K562 (cell line): ENCODE results near the gene PAN2. TPM values are rescaled to one million over a fixed set of nuclear protein-coding genes. Genes with fewer than 3 reads are reported as not detected.

Source experiments
- DDX20 ChIP-seq: fragments of 450-650 bp; IDR thresholded peaks from 2 replicates; pipeline ENCODE4 v1.6.1; 2016; ENCODE audit warnings: missing genetic modification characterization, low read depth, mild to moderate bottlenecking, missing compliant biosample characterization, moderate library complexity
- FUS ChIP-seq: fragments of 200-400 bp; formaldehyde crosslinking; optimal IDR thresholded peaks from 2 replicates; pipeline ENCODE3; 2017; ENCODE audit warnings: low read depth, low read length
- KAT2B ChIP-seq: IDR thresholded peaks from one replicate; pipeline ENCODE4 v1.6.1; 2012; ENCODE audit warnings: low read depth, mild to moderate bottlenecking, control low read depth, inconsistent platforms, low read length, moderate library complexity
- MBD2 ChIP-seq: sonication (generic); IDR thresholded peaks from 2 replicates; pipeline ENCODE4 v1.6.1; 2016; ENCODE audit warnings: low read depth, borderline replicate concordance
- PYGO2 ChIP-seq: fragments of 450-650 bp; IDR thresholded peaks from 2 replicates; pipeline ENCODE4 v1.6.1; 2016; ENCODE audit warnings: mild to moderate bottlenecking, missing genetic modification characterization, moderate library complexity, missing compliant biosample characterization
- SAFB ChIP-seq: fragments of 200-400 bp; formaldehyde crosslinking; IDR thresholded peaks from 2 replicates; pipeline ENCODE4 v1.6.1; 2017; ENCODE audit warnings: low read depth, low read length, borderline replicate concordance
- SMARCC2 ChIP-seq: fragments of 450-650 bp; IDR thresholded peaks from 2 replicates; pipeline ENCODE4 v1.6.1; 2017; ENCODE audit warnings: antibody characterized with exemption, moderate library complexity, mild to moderate bottlenecking, low read depth
- SOX6 ChIP-seq: fragments of 450-650 bp; IDR thresholded peaks from 2 replicates; pipeline ENCODE4 v1.6.1; 2014; ENCODE audit warnings: mild to moderate bottlenecking
- SRSF3 ChIP-seq: fragments of 200-400 bp; formaldehyde crosslinking; IDR thresholded peaks from 2 replicates; pipeline ENCODE4 v1.6.1; 2016; ENCODE audit warnings: mild to moderate bottlenecking, low read length, moderate library complexity; ENCODE audit not compliant: insufficient read depth
- TEAD2 ChIP-seq: fragments of 450-650 bp; IDR thresholded peaks from 2 replicates; pipeline ENCODE4 v1.6.1; 2016; ENCODE audit warnings: missing genetic modification characterization, control low read depth, missing compliant biosample characterization
- WHSC1 ChIP-seq: IDR thresholded peaks from one replicate; pipeline ENCODE4 v1.6.1; 2012; ENCODE audit warnings: low read length, control low read depth, inconsistent platforms
- polyA plus RNA-seq, 8 experiments: library from polyadenylated mRNA; depleted of rRNA in 4 of 8; stranded (reverse) in 5 of 8; unstranded in 3 of 8; fragments of >200 nt; fragmentation: Nextera tagmentation in 2 of 8; fragmentation: Illumina TruSeq in 1 of 8; extraction: Ambion mirVana in 2 of 8; extraction: Trizol in 1 of 8; gene quantifications; 2 replicates each; pipeline versions ENCODE4 v1.2.1 to v1.2.3, GENCODE V29; 2011 to 2014; ENCODE audit warnings: inconsistent platforms in 1 of 8, missing spikeins in 1 of 8
- total RNA-seq, 7 experiments: library from RNA; depleted of rRNA in 6 of 7; stranded (reverse); fragments of >200 nt in 6 of 7; fragmentation: Illumina TruSeq in 2 of 7; extraction: Trizol in 2 of 7; gene quantifications; 2 replicates each; pipeline versions ENCODE4 v1.2.1 to v1.2.3, GENCODE V29; 2011 to 2021; ENCODE audit warnings: low replicate concordance in 1 of 7
- TF ChIP-seq, protein P1 (sequence below): fragments of 450-650 bp; IDR thresholded peaks from 2 replicates; pipeline ENCODE4 v1.6.1; 2016; ENCODE audit warnings: mild to moderate bottlenecking, moderate library complexity
- TF ChIP-seq, protein P2 (sequence below): fragments of 450-650 bp; IDR thresholded peaks from 2 replicates; pipeline ENCODE4 v1.6.1; 2016
- TF ChIP-seq, protein P3 (sequence below): fragments of 450-650 bp; formaldehyde crosslinking; IDR thresholded peaks from 2 replicates; pipeline ENCODE4 v1.4.0; 2020; ENCODE audit warnings: mild to moderate bottlenecking

Gene PAN2
- total and polyA plus RNA-seq, 9 of the 15 experiments (the other 6 are each of a cell fraction or from before 2014, with no cell fraction given), result 15.0 to 66.1 (median 25.9) TPM

DNA sequence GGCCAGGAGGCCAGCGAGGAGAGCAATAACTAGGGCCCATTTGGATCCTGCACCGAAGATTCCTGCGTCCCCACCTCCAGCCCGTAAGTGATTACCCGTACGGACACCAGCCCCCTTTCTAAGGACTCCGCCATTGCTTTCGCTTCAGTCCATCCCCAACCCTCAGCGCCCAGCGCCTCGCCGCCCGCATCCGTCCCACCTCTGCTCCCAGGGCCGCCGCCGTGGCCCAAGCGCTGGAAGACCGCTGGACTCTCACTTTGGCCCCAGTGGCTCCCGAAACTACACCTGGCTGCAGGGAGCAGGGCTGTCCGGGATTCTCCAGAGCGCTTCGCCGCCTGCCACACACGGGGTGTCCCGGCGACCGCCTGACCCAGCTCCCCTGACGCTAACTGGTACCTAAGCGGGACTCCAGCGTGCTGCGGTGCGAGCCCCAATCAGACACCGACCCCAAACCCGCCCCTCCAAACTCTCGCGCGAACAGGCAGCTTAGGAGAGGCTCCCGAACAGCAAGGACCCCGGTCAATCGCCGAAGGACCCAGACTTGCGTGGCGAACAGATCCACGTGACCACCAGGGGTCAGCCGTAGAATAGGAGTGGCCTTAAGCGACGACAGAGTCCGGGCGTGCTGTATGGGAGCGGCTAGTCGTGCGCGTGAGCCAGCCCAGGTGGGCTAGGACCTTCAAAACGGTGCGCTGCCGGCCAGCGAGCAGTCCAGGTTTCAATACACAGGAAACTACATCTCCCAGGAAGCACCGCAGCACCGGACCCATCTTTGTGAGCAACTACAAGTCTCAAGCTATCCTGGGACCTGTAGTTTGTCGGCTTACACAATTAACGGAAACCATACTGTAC is 18.0 kb downstream of the PAN2 start, which contains the start of gene CNPY2 (continued):
- TF ChIP-seq, protein P1, sequence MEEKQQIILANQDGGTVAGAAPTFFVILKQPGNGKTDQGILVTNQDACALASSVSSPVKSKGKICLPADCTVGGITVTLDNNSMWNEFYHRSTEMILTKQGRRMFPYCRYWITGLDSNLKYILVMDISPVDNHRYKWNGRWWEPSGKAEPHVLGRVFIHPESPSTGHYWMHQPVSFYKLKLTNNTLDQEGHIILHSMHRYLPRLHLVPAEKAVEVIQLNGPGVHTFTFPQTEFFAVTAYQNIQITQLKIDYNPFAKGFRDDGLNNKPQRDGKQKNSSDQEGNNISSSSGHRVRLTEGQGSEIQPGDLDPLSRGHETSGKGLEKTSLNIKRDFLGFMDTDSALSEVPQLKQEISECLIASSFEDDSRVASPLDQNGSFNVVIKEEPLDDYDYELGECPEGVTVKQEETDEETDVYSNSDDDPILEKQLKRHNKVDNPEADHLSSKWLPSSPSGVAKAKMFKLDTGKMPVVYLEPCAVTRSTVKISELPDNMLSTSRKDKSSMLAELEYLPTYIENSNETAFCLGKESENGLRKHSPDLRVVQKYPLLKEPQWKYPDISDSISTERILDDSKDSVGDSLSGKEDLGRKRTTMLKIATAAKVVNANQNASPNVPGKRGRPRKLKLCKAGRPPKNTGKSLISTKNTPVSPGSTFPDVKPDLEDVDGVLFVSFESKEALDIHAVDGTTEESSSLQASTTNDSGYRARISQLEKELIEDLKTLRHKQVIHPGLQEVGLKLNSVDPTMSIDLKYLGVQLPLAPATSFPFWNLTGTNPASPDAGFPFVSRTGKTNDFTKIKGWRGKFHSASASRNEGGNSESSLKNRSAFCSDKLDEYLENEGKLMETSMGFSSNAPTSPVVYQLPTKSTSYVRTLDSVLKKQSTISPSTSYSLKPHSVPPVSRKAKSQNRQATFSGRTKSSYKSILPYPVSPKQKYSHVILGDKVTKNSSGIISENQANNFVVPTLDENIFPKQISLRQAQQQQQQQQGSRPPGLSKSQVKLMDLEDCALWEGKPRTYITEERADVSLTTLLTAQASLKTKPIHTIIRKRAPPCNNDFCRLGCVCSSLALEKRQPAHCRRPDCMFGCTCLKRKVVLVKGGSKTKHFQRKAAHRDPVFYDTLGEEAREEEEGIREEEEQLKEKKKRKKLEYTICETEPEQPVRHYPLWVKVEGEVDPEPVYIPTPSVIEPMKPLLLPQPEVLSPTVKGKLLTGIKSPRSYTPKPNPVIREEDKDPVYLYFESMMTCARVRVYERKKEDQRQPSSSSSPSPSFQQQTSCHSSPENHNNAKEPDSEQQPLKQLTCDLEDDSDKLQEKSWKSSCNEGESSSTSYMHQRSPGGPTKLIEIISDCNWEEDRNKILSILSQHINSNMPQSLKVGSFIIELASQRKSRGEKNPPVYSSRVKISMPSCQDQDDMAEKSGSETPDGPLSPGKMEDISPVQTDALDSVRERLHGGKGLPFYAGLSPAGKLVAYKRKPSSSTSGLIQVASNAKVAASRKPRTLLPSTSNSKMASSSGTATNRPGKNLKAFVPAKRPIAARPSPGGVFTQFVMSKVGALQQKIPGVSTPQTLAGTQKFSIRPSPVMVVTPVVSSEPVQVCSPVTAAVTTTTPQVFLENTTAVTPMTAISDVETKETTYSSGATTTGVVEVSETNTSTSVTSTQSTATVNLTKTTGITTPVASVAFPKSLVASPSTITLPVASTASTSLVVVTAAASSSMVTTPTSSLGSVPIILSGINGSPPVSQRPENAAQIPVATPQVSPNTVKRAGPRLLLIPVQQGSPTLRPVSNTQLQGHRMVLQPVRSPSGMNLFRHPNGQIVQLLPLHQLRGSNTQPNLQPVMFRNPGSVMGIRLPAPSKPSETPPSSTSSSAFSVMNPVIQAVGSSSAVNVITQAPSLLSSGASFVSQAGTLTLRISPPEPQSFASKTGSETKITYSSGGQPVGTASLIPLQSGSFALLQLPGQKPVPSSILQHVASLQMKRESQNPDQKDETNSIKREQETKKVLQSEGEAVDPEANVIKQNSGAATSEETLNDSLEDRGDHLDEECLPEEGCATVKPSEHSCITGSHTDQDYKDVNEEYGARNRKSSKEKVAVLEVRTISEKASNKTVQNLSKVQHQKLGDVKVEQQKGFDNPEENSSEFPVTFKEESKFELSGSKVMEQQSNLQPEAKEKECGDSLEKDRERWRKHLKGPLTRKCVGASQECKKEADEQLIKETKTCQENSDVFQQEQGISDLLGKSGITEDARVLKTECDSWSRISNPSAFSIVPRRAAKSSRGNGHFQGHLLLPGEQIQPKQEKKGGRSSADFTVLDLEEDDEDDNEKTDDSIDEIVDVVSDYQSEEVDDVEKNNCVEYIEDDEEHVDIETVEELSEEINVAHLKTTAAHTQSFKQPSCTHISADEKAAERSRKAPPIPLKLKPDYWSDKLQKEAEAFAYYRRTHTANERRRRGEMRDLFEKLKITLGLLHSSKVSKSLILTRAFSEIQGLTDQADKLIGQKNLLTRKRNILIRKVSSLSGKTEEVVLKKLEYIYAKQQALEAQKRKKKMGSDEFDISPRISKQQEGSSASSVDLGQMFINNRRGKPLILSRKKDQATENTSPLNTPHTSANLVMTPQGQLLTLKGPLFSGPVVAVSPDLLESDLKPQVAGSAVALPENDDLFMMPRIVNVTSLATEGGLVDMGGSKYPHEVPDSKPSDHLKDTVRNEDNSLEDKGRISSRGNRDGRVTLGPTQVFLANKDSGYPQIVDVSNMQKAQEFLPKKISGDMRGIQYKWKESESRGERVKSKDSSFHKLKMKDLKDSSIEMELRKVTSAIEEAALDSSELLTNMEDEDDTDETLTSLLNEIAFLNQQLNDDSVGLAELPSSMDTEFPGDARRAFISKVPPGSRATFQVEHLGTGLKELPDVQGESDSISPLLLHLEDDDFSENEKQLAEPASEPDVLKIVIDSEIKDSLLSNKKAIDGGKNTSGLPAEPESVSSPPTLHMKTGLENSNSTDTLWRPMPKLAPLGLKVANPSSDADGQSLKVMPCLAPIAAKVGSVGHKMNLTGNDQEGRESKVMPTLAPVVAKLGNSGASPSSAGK, result peak; percentile 84
- TF ChIP-seq, protein P2, sequence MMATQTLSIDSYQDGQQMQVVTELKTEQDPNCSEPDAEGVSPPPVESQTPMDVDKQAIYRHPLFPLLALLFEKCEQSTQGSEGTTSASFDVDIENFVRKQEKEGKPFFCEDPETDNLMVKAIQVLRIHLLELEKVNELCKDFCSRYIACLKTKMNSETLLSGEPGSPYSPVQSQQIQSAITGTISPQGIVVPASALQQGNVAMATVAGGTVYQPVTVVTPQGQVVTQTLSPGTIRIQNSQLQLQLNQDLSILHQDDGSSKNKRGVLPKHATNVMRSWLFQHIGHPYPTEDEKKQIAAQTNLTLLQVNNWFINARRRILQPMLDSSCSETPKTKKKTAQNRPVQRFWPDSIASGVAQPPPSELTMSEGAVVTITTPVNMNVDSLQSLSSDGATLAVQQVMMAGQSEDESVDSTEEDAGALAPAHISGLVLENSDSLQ, result peak; percentile 73
- TF ChIP-seq MBD2, result peak; percentile 60; the same call in 1 of the 2 replicates
- TF ChIP-seq DDX20 (tag), result no peak
- TF ChIP-seq, protein P3, sequence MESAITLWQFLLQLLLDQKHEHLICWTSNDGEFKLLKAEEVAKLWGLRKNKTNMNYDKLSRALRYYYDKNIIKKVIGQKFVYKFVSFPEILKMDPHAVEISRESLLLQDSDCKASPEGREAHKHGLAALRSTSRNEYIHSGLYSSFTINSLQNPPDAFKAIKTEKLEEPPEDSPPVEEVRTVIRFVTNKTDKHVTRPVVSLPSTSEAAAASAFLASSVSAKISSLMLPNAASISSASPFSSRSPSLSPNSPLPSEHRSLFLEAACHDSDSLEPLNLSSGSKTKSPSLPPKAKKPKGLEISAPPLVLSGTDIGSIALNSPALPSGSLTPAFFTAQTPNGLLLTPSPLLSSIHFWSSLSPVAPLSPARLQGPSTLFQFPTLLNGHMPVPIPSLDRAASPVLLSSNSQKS (CRISPR knock-in tag), result no peak
- TF ChIP-seq SAFB, result no peak; the same call in 1 of the 2 replicates
- TF ChIP-seq SMARCC2, result no peak
- TF ChIP-seq PYGO2 (tag), result no peak
- no peak for TF ChIP-seq KAT2B
- TF ChIP-seq SOX6, result no peak
- TF ChIP-seq TEAD2 (tag), result no peak
- no peak for TF ChIP-seq FUS
- no peak for TF ChIP-seq SRSF3
- no peak for TF ChIP-seq WHSC1
